Activated CD8-positive, alpha-beta memory T cell treated with anti-CD3 and anti-CD28 coated beads, Interleukin-2, amount 10 ng/mL, durations not matched to agents 7 days and 5 days (primary cell): Measurements from ENCODE around the gene ATP1A3. TPM values are rescaled to one million over a fixed set of nuclear protein-coding genes. Genes with fewer than 3 reads are reported as not detected.
A peak's percentile ranks its signal among the peaks of the same experiment; 100 is the strongest.

Source experiments
- ATAC-seq: fragments of 150-1000 bp; cut with Tn5 transposase; one replicate; pipeline ENCODE4 v1.10.0; 2021; ENCODE audit warnings: moderate library complexity
- CTCF ChIA-PET: fragments of 350-600 bp; sonication (Branson Sonifier 250); formaldehyde crosslinking; loops from one replicate; lab custom pipeline; 2021; ENCODE audit warnings: antibody characterized with exemption; lab: Charles Lee
- DNase-seq: peaks from one replicate; pipeline ENCODE4 v3.0.0-alpha.2; 2020
- H3K27ac Mint-ChIP-seq: one replicate; pipeline ENCODE4 v1.8.0; 2021; ENCODE audit warnings: mild to moderate bottlenecking, mixed read lengths
- H3K27me3 Mint-ChIP-seq: one replicate; pipeline ENCODE4 v1.8.0; 2021; ENCODE audit warnings: mixed read lengths
- H3K36me3 Mint-ChIP-seq: one replicate; pipeline ENCODE4 v1.8.0; 2021; ENCODE audit warnings: mild to moderate bottlenecking, mixed read lengths
- H3K4me1 Mint-ChIP-seq: one replicate; pipeline ENCODE4 v1.8.0; 2021; ENCODE audit warnings: mixed read lengths
- H3K4me3 Mint-ChIP-seq: one replicate; pipeline ENCODE4 v1.8.0; 2021; ENCODE audit warnings: mild to moderate bottlenecking, moderate library complexity, mixed read lengths
- H3K9me3 Mint-ChIP-seq: one replicate; pipeline ENCODE4 v1.8.0; 2022; ENCODE audit warnings: low read depth, mixed read lengths
- total RNA-seq, 2 experiments: library from RNA; stranded (reverse); gene quantifications; one replicate each; pipeline ENCODE4 v1.2.3, GENCODE V29; 2021

Gene ATP1A3
- total RNA-seq, 2 experiments from 2014 or later, result 3.4 to 5.6 TPM

- Mint-ChIP-seq H3K4me3 (no peak overlapping the region), H3K27ac (no peak overlapping the region), H3K27me3 (no peaks in the 10 kb centered on the region), H3K36me3 (no peaks in the 10 kb centered on the region), H3K4me1 (peaks cover 19% of the 10 kb centered on the region), H3K9me3 (no peaks in the 10 kb centered on the region)
- DNase-seq, result no peak
- no peak for ATAC-seq
- CTCF ChIA-PET, result interaction anchor here (0.9 to 5.1 kb wide), 3 partner anchors 15 to 101 kb away, joined by 3 to 32 read pairs (median 4); partner anchors contain the start of gene RPS19
Measured at GRCh38 chr19:41960973-41961372, 33.1 kb downstream of the ATP1A3 start.

GRCh38 chr19:41959056-41960053 is 34.7 kb downstream of the ATP1A3 start, which contains the start of gene RABAC1:
Gene RABAC1, minus strand, starts transcription at chr19:41959321. Its CDS starts 29 bp downstream, at chr19:41959292.
- no peaks in the 10 kb centered on the region for H3K9me3 Mint-ChIP-seq
- ATAC-seq (peak; percentile 91), DNase-seq (peak; percentile 95)
- H3K27ac Mint-ChIP-seq, result peak within 1 kb of the TSS; percentile 87
- peaks cover 19% of the 10 kb centered on the region for H3K4me1 Mint-ChIP-seq
- CTCF ChIA-PET, result interaction anchor here (1.0 to 5.1 kb wide), 15 partner anchors 13 to 173 kb away, joined by 3 to 32 read pairs (median 8); partner anchors contain the start of genes POU2F2 and RPS19
- H3K4me3 Mint-ChIP-seq, result peak within 1 kb of the TSS; percentile 94
- H3K36me3 Mint-ChIP-seq, result no peaks in the 10 kb centered on the region
- H3K27me3 Mint-ChIP-seq, result no peaks in the 10 kb centered on the region

GRCh38 chr19:41958367-41959055 is 35.5 kb downstream of the ATP1A3 start:
- peak; percentile 77 for ATAC-seq
- H3K4me1 Mint-ChIP-seq, result peaks cover 19% of the 10 kb centered on the region
- CTCF ChIA-PET, result interaction anchor here (0.6 to 5.1 kb wide), 15 partner anchors 12 to 205 kb away, joined by 3 to 32 read pairs (median 8); partner anchors contain the start of genes POU2F2 and RPS19
- H3K27me3 Mint-ChIP-seq, result no peaks in the 10 kb centered on the region
- DNase-seq, result peak; percentile 91
- peak overlapping the region; percentile 87 for H3K27ac Mint-ChIP-seq
- H3K4me3 Mint-ChIP-seq, result peak overlapping the region; percentile 94
- no peaks in the 10 kb centered on the region for H3K9me3 Mint-ChIP-seq
- no peaks in the 10 kb centered on the region for H3K36me3 Mint-ChIP-seq

GRCh38 chr19:41957838-41958366 is 36.1 kb downstream of the ATP1A3 start:
- H3K4me1 Mint-ChIP-seq, result peaks cover 19% of the 10 kb centered on the region
- ATAC-seq, result peak; percentile 21

GRCh38 chr19:41957161-41957837 is 36.7 kb downstream of the ATP1A3 start:
- peak overlapping the region; percentile 94 for H3K4me3 Mint-ChIP-seq
- no peaks in the 10 kb centered on the region for H3K9me3 Mint-ChIP-seq

More at GRCh38 chr19:41957838-41958366, 36.1 kb downstream of the ATP1A3 start:
- Mint-ChIP-seq H3K27ac (peak overlapping the region; percentile 87), H3K36me3 (no peaks in the 10 kb centered on the region), H3K9me3 (no peaks in the 10 kb centered on the region), H3K4me3 (peak overlapping the region; percentile 94), H3K27me3 (no peaks in the 10 kb centered on the region)
- CTCF ChIA-PET, result interaction anchor here (0.6 to 5.1 kb wide), 16 partner anchors 12 to 205 kb away, joined by 3 to 32 read pairs (median 7); partner anchors contain the start of genes ATP1A3 and RPS19
- peak; percentile 74 for DNase-seq

GRCh38 chr19:41956621-41957020 is 37.4 kb downstream of the ATP1A3 start:
- no peak for DNase-seq

More at GRCh38 chr19:41957161-41957837, 36.7 kb downstream of the ATP1A3 start:
- ATAC-seq (no peak), DNase-seq (no peak)
- no peaks in the 10 kb centered on the region for H3K36me3 Mint-ChIP-seq
- H3K4me1 Mint-ChIP-seq, result peaks cover 19% of the 10 kb centered on the region
- CTCF ChIA-PET, result interaction anchor here (1.1 to 5.1 kb wide), 12 partner anchors 11 to 204 kb away, joined by 3 to 32 read pairs (median 12); partner anchors contain the start of genes ATP1A3 and RPS19
- H3K27me3 Mint-ChIP-seq, result no peaks in the 10 kb centered on the region
- peak overlapping the region; percentile 87 for H3K27ac Mint-ChIP-seq

GRCh38 chr19:41955521-41955920 is 38.5 kb downstream of the ATP1A3 start:
- H3K4me1 Mint-ChIP-seq, result peaks cover 25% of the 10 kb centered on the region
- no peak for ATAC-seq

More at GRCh38 chr19:41956621-41957020, 37.4 kb downstream of the ATP1A3 start:
- H3K9me3 Mint-ChIP-seq, result no peaks in the 10 kb centered on the region
- no peaks in the 10 kb centered on the region for H3K36me3 Mint-ChIP-seq
- H3K27me3 Mint-ChIP-seq, result peaks cover 2% of the 10 kb centered on the region
- peaks cover 22% of the 10 kb centered on the region for H3K4me1 Mint-ChIP-seq
- no peak overlapping the region for H3K27ac Mint-ChIP-seq
- no peak overlapping the region for H3K4me3 Mint-ChIP-seq
- ATAC-seq, result no peak
- CTCF ChIA-PET, result interaction anchor here (1.1 to 5.1 kb wide), 10 partner anchors 11 to 162 kb away, joined by 3 to 32 read pairs (median 17); partner anchors contain the start of genes ATP1A3 and RPS19

GRCh38 chr19:41951686-41952172 is 42.3 kb downstream of the ATP1A3 start:
- Mint-ChIP-seq H3K36me3 (no peaks in the 10 kb centered on the region), H3K9me3 (no peaks in the 10 kb centered on the region), H3K4me1 (peaks cover 21% of the 10 kb centered on the region), H3K27ac (peak overlapping the region; percentile 21), H3K4me3 (no peak overlapping the region), H3K27me3 (peaks cover 2% of the 10 kb centered on the region)
- ATAC-seq (peak; percentile 89), DNase-seq (peak; percentile 92)
- CTCF ChIA-PET, result interaction anchor here (0.6 to 5.6 kb wide), 15 partner anchors 8 to 158 kb away, joined by 3 to 88 read pairs (median 5); partner anchors contain the start of genes ARHGEF1 and RPS19

More at GRCh38 chr19:41955521-41955920, 38.5 kb downstream of the ATP1A3 start:
- H3K27ac Mint-ChIP-seq, result no peak overlapping the region
- peaks cover 2% of the 10 kb centered on the region for H3K27me3 Mint-ChIP-seq
- CTCF ChIA-PET, result interaction anchor here (4.3 kb wide), 1 partner anchor 81 kb away, joined by 32 read pairs; no protein-coding TSS in a partner anchor
- no peaks in the 10 kb centered on the region for H3K36me3 Mint-ChIP-seq
- H3K4me3 Mint-ChIP-seq, result no peak overlapping the region
- no peaks in the 10 kb centered on the region for H3K9me3 Mint-ChIP-seq
- no peak for DNase-seq

- ATAC-seq, result no peak
- peaks cover 1% of the 10 kb centered on the region for H3K36me3 Mint-ChIP-seq
- peak overlapping the region; percentile 41 for H3K27ac Mint-ChIP-seq
- no peaks in the 10 kb centered on the region for H3K9me3 Mint-ChIP-seq
- H3K27me3 Mint-ChIP-seq, result peaks cover 9% of the 10 kb centered on the region
- H3K4me3 Mint-ChIP-seq, result no peak overlapping the region
- CTCF ChIA-PET, result interaction anchor here (1.0 to 7.7 kb wide), 7 partner anchors 10 to 87 kb away, joined by 4 to 88 read pairs (median 10); partner anchors contain the start of genes ARHGEF1, CD79A, RABAC1 and RPS19
- H3K4me1 Mint-ChIP-seq, result peaks cover 49% of the 10 kb centered on the region
- no peak for DNase-seq
Measured at GRCh38 chr19:41947091-41947490, 46.9 kb downstream of the ATP1A3 start.

- CTCF ChIA-PET, result interaction anchor here (0.6 to 7.7 kb wide), 15 partner anchors 8 to 131 kb away, joined by 3 to 88 read pairs (median 4); partner anchors contain the start of genes ARHGEF1, CD79A, RABAC1 and RPS19
- peaks cover 1% of the 10 kb centered on the region for H3K36me3 Mint-ChIP-seq
- ATAC-seq, result peak; percentile 88
- H3K4me1 Mint-ChIP-seq, result peaks cover 52% of the 10 kb centered on the region
- peak; percentile 97 for DNase-seq
- H3K9me3 Mint-ChIP-seq, result no peaks in the 10 kb centered on the region
- H3K27ac Mint-ChIP-seq, result peak overlapping the region; percentile 91
- H3K27me3 Mint-ChIP-seq, result peaks cover 17% of the 10 kb centered on the region
- peak overlapping the region; percentile 43 for H3K4me3 Mint-ChIP-seq
Measured at GRCh38 chr19:41945135-41945766, 48.8 kb downstream of the ATP1A3 start.

GRCh38 chr19:41944336-41944735 is 49.7 kb downstream of the ATP1A3 start:
- H3K27ac Mint-ChIP-seq, result peak overlapping the region; percentile 54
- H3K9me3 Mint-ChIP-seq, result no peaks in the 10 kb centered on the region
- CTCF ChIA-PET, result interaction anchor here (0.9 to 7.7 kb wide), 8 partner anchors 7 to 91 kb away, joined by 3 to 88 read pairs (median 18); partner anchors contain the start of genes ARHGEF1, CD79A, RABAC1 and RPS19
- no peak for ATAC-seq
- peaks cover 17% of the 10 kb centered on the region for H3K27me3 Mint-ChIP-seq
- peaks cover 49% of the 10 kb centered on the region for H3K4me1 Mint-ChIP-seq
- no peak overlapping the region for H3K4me3 Mint-ChIP-seq
- H3K36me3 Mint-ChIP-seq, result peaks cover 1% of the 10 kb centered on the region
- DNase-seq, result no peak
